H1 (cell line): ENCODE results near the gene ACAP3. TPM values are rescaled to one million over a fixed set of nuclear protein-coding genes. Genes with fewer than 3 reads are reported as not detected.

Experiments used
- CTCF ChIA-PET: fragments of 300-600 bp; sonication (Branson Sonifier 250); formaldehyde crosslinking; loops from one replicate; lab custom pipeline; 2021; ENCODE audit not compliant: partially characterized antibody; lab: Charles Lee
- POLR2A ChIA-PET: fragments of 300-600 bp; sonication (Branson Sonifier 250); formaldehyde crosslinking; loops from one replicate; lab custom pipeline; 2021; ENCODE audit warnings: inconsistent platforms; ENCODE audit not compliant: partially characterized antibody; lab: Charles Lee
- DNase-seq, 2 experiments: peaks; one replicate each; pipeline versions ENCODE4 v3.0.0 to v3.0.0-alpha.2; 2010 to 2022; ENCODE audit warnings: low spot score in 2 of 2, low read depth in 1 of 2, mixed read lengths in 1 of 2
- FAIRE-seq: peaks from 2 replicates; lab custom pipeline; 2011; peaks lifted over from hg19 to GRCh38; lab: Jason Lieb, UNC
- H2AFZ ChIP-seq: 2 replicates; pipeline ENCODE4 v1.8.1; 2012; ENCODE audit warnings: low read length, inconsistent platforms
- H2AK5ac ChIP-seq: 2 replicates; pipeline ENCODE4 v1.6.1; 2013; ENCODE audit warnings: low read depth, low read length
- H2BK120ac ChIP-seq: replicated peaks from 2 replicates; pipeline ENCODE3; 2013; ENCODE audit warnings: low read depth, low read length, inconsistent platforms
- H2BK12ac ChIP-seq: 2 replicates; pipeline ENCODE4 v1.6.1; 2013; ENCODE audit warnings: low read depth, low read length
- H2BK15ac ChIP-seq: 2 replicates; pipeline ENCODE4 v1.6.1; 2013; ENCODE audit warnings: low read length
- H2BK20ac ChIP-seq: 2 replicates; pipeline ENCODE4 v1.6.1; 2013; ENCODE audit warnings: low read length
- H2BK5ac ChIP-seq: 2 replicates; pipeline ENCODE4 v1.6.1; 2013; ENCODE audit warnings: low read depth, low read length
- H3K14ac ChIP-seq: 2 replicates; pipeline ENCODE4 v1.6.1; 2013; ENCODE audit warnings: inconsistent platforms; ENCODE audit not compliant: insufficient read length
- H3K18ac ChIP-seq: 2 replicates; pipeline ENCODE4 v1.6.1; 2013; ENCODE audit warnings: low read length; ENCODE audit errors: extremely low read depth
- H3K23ac ChIP-seq: 2 replicates; pipeline ENCODE4 v1.6.1; 2013; ENCODE audit warnings: inconsistent platforms; ENCODE audit not compliant: insufficient read length
- H3K23me2 ChIP-seq: 2 replicates; pipeline ENCODE4 v1.6.1; 2013; ENCODE audit warnings: low read depth, low read length
- H3K27ac ChIP-seq: 2 replicates; pipeline ENCODE4 v1.6.1; 2011; ENCODE audit warnings: low read depth, low read length, inconsistent platforms
- H3K27me3 ChIP-seq, 4 experiments: replicated peaks in 1 of 4; 1 replicate in 1 of 4; 2 replicates in 3 of 4; pipeline versions ENCODE4 v1.6.1 to v1.8.1; 2011 to 2013; ENCODE audit warnings: low read length in 3 of 4, mild to moderate bottlenecking in 3 of 4, inconsistent platforms in 2 of 4, mixed read lengths in 2 of 4, moderate library complexity in 1 of 4; ENCODE audit not compliant: control insufficient read depth in 3 of 4, insufficient read depth in 3 of 4; ENCODE audit errors: extremely low read depth in 1 of 4
- H3K36me3 ChIP-seq, 4 experiments: 2 replicates each; pipeline versions ENCODE4 v1.6.1 to v1.8.1; 2011 to 2013; ENCODE audit warnings: mild to moderate bottlenecking in 4 of 4, low read length in 3 of 4, moderate library complexity in 2 of 4, control low read depth in 1 of 4, inconsistent platforms in 1 of 4; ENCODE audit not compliant: insufficient read depth in 4 of 4, control insufficient read depth in 2 of 4
- H3K4ac ChIP-seq: replicated peaks from 2 replicates; pipeline ENCODE3; 2013; ENCODE audit warnings: low read length, low read depth, mixed read lengths, inconsistent platforms; ENCODE audit not compliant: insufficient read length
- H3K4me1 ChIP-seq, 4 experiments: replicated peaks in 1 of 4; 1 replicate in 1 of 4; 2 replicates in 3 of 4; pipeline versions ENCODE4 v1.6.1 to v1.8.1; 2011 to 2013; ENCODE audit warnings: low read length in 3 of 4, inconsistent platforms in 2 of 4, mixed read lengths in 1 of 4; ENCODE audit not compliant: insufficient read depth in 4 of 4, control insufficient read depth in 3 of 4
- H3K4me2 ChIP-seq, 2 experiments: 2 replicates each; pipeline versions ENCODE4 v1.6.1 to v1.8.1; 2011 to 2013; ENCODE audit warnings: low read depth in 2 of 2, low read length in 2 of 2, control low read depth in 1 of 2, inconsistent platforms in 1 of 2, mild to moderate bottlenecking in 1 of 2; ENCODE audit not compliant: insufficient read depth in 1 of 2
- H3K4me3 ChIP-seq, 4 experiments: fragments of 200-600, 300-600 bp in 1 of 4; sonication (generic), shearing (Covaris generic), sonication (Bioruptor Twin) in 1 of 4; 2 replicates each; pipeline versions ENCODE4 v1.5.1 to v1.8.1; 2011 to 2016; ENCODE audit warnings: low read length in 4 of 4, low read depth in 3 of 4, control low read depth in 2 of 4, inconsistent platforms in 2 of 4, mild to moderate bottlenecking in 2 of 4, mixed read lengths in 1 of 4, moderate library complexity in 1 of 4; ENCODE audit not compliant: insufficient read depth in 2 of 4; ENCODE audit errors: extremely low read depth in 1 of 4
- H3K56ac ChIP-seq: replicated peaks from 2 replicates; pipeline ENCODE3; 2013; ENCODE audit warnings: low read depth, mild to moderate bottlenecking, mixed read lengths, low read length, inconsistent platforms; ENCODE audit not compliant: insufficient read length
- H3K79me1 ChIP-seq: 2 replicates; pipeline ENCODE4 v1.6.1; 2013; ENCODE audit warnings: low read depth, low read length, control low read depth
- H3K79me2 ChIP-seq, 2 experiments: 2 replicates each; pipeline versions ENCODE4 v1.6.1 to v1.8.1; 2012 to 2013; ENCODE audit warnings: low read length in 2 of 2, mild to moderate bottlenecking in 2 of 2, inconsistent platforms in 1 of 2; ENCODE audit not compliant: insufficient read depth in 2 of 2, control insufficient read depth in 1 of 2
- H3K9ac ChIP-seq, 4 experiments: replicated peaks in 1 of 4; 1 replicate in 1 of 4; 2 replicates in 3 of 4; pipeline versions ENCODE4 v1.6.1 to v1.8.1; 2011 to 2013; ENCODE audit warnings: low read depth in 3 of 4, low read length in 3 of 4, control low read depth in 2 of 4, mild to moderate bottlenecking in 2 of 4, moderate library complexity in 2 of 4, inconsistent platforms in 1 of 4; ENCODE audit errors: extremely low read depth in 1 of 4
- H3K9me3 ChIP-seq, 2 experiments: 2 replicates each; pipeline versions ENCODE4 v1.6.1 to v1.8.1; 2012 to 2013; ENCODE audit warnings: mild to moderate bottlenecking in 2 of 2, moderate library complexity in 2 of 2, control low read depth in 1 of 2, inconsistent platforms in 1 of 2, low read depth in 1 of 2, low read length in 1 of 2, mixed read lengths in 1 of 2; ENCODE audit not compliant: insufficient read depth in 2 of 2
- H4K20me1 ChIP-seq, 2 experiments: replicated peaks in 1 of 2; 2 replicates each; pipeline versions ENCODE3 to v1.8.1; 2011 to 2013; ENCODE audit warnings: inconsistent platforms in 2 of 2, low read length in 2 of 2, mild to moderate bottlenecking in 1 of 2; ENCODE audit not compliant: insufficient read depth in 2 of 2, control insufficient read depth in 1 of 2
- H4K5ac ChIP-seq: 2 replicates; pipeline ENCODE4 v1.6.1; 2013; ENCODE audit warnings: low read length, low read depth, mixed read lengths, inconsistent platforms; ENCODE audit not compliant: insufficient read length
- H4K8ac ChIP-seq: 2 replicates; pipeline ENCODE4 v1.8.0; 2013; ENCODE audit warnings: mild to moderate bottlenecking, moderate library complexity, low read length, inconsistent platforms; ENCODE audit not compliant: insufficient read depth; ENCODE audit errors: extremely low read depth
- H4K91ac ChIP-seq: replicated peaks from 2 replicates; pipeline ENCODE3; 2013; ENCODE audit warnings: low read length, mixed read lengths, inconsistent platforms; ENCODE audit not compliant: insufficient read length
- CTCF ChIP-seq, 3 experiments: IDR thresholded peaks; 1 replicate in 2 of 3; 2 replicates in 1 of 3; pipeline versions ENCODE4 v1.5.1 to v1.6.1; 2011; ENCODE audit warnings: low read length in 3 of 3, mild to moderate bottlenecking in 3 of 3, inconsistent platforms in 2 of 3, low read depth in 1 of 3, moderate library complexity in 1 of 3; ENCODE audit not compliant: insufficient read depth in 1 of 3; ENCODE audit errors: control extremely low read depth in 1 of 3
- JUND ChIP-seq: IDR thresholded peaks from 2 replicates; pipeline ENCODE4 v1.6.1; 2011; ENCODE audit warnings: mild to moderate bottlenecking, improper control_type of control experiment, low read length
- RAD21 ChIP-seq, 2 experiments: IDR thresholded peaks in 1 of 2; conservative IDR thresholded peaks in 1 of 2; 2 replicates each; pipeline ENCODE4 v1.6.1; 2011; ENCODE audit warnings: low read depth in 2 of 2, low read length in 2 of 2, improper control_type of control experiment in 1 of 2, inconsistent platforms in 1 of 2, mild to moderate bottlenecking in 1 of 2, moderate library complexity in 1 of 2
- SAP30 ChIP-seq: fragments of 300-600 bp; sonication (generic); IDR thresholded peaks from 2 replicates; pipeline ENCODE4 v1.7.1; 2012; ENCODE audit warnings: low read length, moderate library complexity, mild to moderate bottlenecking, inconsistent platforms; ENCODE audit not compliant: insufficient read depth, insufficient replicate concordance
- SP1 ChIP-seq: IDR thresholded peaks from 2 replicates; pipeline ENCODE4 v1.6.1; 2011; ENCODE audit warnings: low read depth, low read length
- SRF ChIP-seq: IDR thresholded peaks from 2 replicates; pipeline ENCODE4 v1.6.1; 2011; ENCODE audit warnings: mild to moderate bottlenecking, low read depth, low read length, moderate library complexity
- SUZ12 ChIP-seq: fragments of 200-600 bp; sonication (generic); IDR thresholded peaks from 2 replicates; pipeline ENCODE4 v1.6.1; 2012; ENCODE audit warnings: mild to moderate bottlenecking, inconsistent platforms, low read length, moderate library complexity, mixed read lengths
- TBP ChIP-seq: IDR thresholded peaks from 2 replicates; pipeline ENCODE4 v1.6.1; 2011; ENCODE audit warnings: low read depth, low read length, improper control_type of control experiment
- YY1 ChIP-seq: IDR thresholded peaks from 2 replicates; pipeline ENCODE4 v1.6.1; 2011; ENCODE audit warnings: low read depth, mild to moderate bottlenecking, low read length
- WGBS, 2 experiments: shearing (Covaris generic) in 1 of 2; methylation state at CpG; one replicate each; pipeline versions ENCODE4 v1.1.6 to v1.1.7; 2013 to 2015; ENCODE audit warnings: low lambda C conversion rate in 2 of 2, mixed read lengths in 2 of 2, inconsistent platforms in 1 of 2, low coverage in 1 of 2, missing lambda C conversion rate in 1 of 2; ENCODE audit not compliant: insufficient replicate concordance in 2 of 2, insufficient coverage in 1 of 2, insufficient read length in 1 of 2; ENCODE audit errors: extremely low coverage in 1 of 2, missing lambda C conversion rate in 1 of 2; 5-methylcytosine and 5-hydroxymethylcytosine counted together
- polyA plus RNA-seq, 7 experiments: library from polyadenylated mRNA; depleted of rRNA in 3 of 7; stranded (reverse) in 5 of 7; unstranded in 2 of 7; fragments of >200 nt in 5 of 7; fragments of 200-250 nt in 2 of 7; gene quantifications; 1 replicate in 5 of 7; 2 replicates in 1 of 7; 4 replicates in 1 of 7; pipeline versions ENCODE4 v1.2.1 to v1.2.3, GENCODE V29; 2011 to 2013; ENCODE audit warnings: missing spikeins in 2 of 7, mixed read lengths in 2 of 7
- total RNA-seq: library from RNA; stranded (reverse); fragmentation: NEBNext Ultra II Directional; extraction: Animal tissue kit (Norgen Biotek cat#: 25700); gene quantifications from 2 replicates; pipeline ENCODE4 v1.2.1, GENCODE V29; 2021

ACAP3 gene
- total and polyA plus RNA-seq, 2 of the 8 experiments (the other 6 are each of a cell fraction or from before 2014, with no cell fraction given) = 14.8 to 28.3 TPM

- Histone ChIP-seq H2BK20ac (no peak overlapping the region), H4K8ac (no peak overlapping the region), H3K18ac (no peak overlapping the region; the same call in 1 of the 2 replicates), H2BK120ac (no peak overlapping the region), H2BK15ac (no peak overlapping the region), H2AK5ac (no peak overlapping the region; the same call in 1 of the 2 replicates), H2BK5ac (peak overlapping the region; percentile 78; the same call in 1 of the 2 replicates), H3K23me2 (peaks cover 21% of the 10 kb centered on the region; the same call in 1 of the 2 replicates), H3K79me1 (peaks cover 4% of the 10 kb centered on the region; the same call in 1 of the 2 replicates), H2AFZ (no peak overlapping the region), H3K9ac (no peak overlapping the region), H3K4me3 (peak overlapping the region in 2 of 4 experiments; percentile 65 to 91; a peak in 3 of 8 replicates), H3K56ac (no peak overlapping the region), H3K36me3 (peaks cover 0 to 7% (median 4%) of the 10 kb centered on the region in 4 experiments; a peak in 4 of 8 replicates), H3K9me3 (no peaks in the 10 kb centered on the region), H4K91ac (peak overlapping the region; percentile 56), H2BK12ac (peak overlapping the region; percentile 10; the same call in 1 of the 2 replicates), H3K4me2 (peak overlapping the region; percentile 66 to 95; a peak in 3 of 4 replicates), H3K4me1 (peaks cover 0 to 40% (median 31%) of the 10 kb centered on the region in 4 experiments; a peak in 6 of 7 replicates), H3K14ac (no peak overlapping the region), H4K5ac (no peak overlapping the region), H3K27me3 (peaks cover 0 to 4% (median 1%) of the 10 kb centered on the region in 4 experiments; a peak in 1 of 7 replicates), H3K79me2 (peaks cover 0 to 6% of the 10 kb centered on the region in 2 experiments; a peak in 1 of 4 replicates), H3K27ac (no peak overlapping the region), H3K4ac (no peak overlapping the region), H4K20me1 (peaks cover 0 to 24% of the 10 kb centered on the region in 2 experiments), H3K23ac (no peak overlapping the region)
- WGBS, 2 experiments = 71% methylated on average over 10 of the region's 11 CpGs; no CpG with 5 or more reads in 1 of the 2 experiments
- DNase-seq (no peak), FAIRE-seq (no peak)
- POLR2A ChIA-PET = interaction anchor here (0.5 to 1.5 kb wide), 4 partner anchors 11 to 47 kb away, joined by 3 to 5 read pairs (median 4); no protein-coding TSS in a partner anchor
- CTCF ChIA-PET = interaction anchor here (1.3 kb wide), 1 partner anchor 41 kb away, joined by 3 read pairs; no protein-coding TSS in a partner anchor
- peak in 2 of 3 experiments; percentile 31 to 52; a peak in 3 of 4 replicates for TF ChIP-seq CTCF (IDR thresholded peaks at IDR 0.05; ENCODE audit: control extremely low read depth in 1 of 3, insufficient read depth in 1 of 3, low read depth in 1 of 3, low read length in 3 of 3)
- TF ChIP-seq JUND = no peak
- TF ChIP-seq SUZ12 = no peak
- TF ChIP-seq RAD21 (IDR thresholded peaks at IDR 0.05 in 1 of 2, conservative IDR thresholded peaks at IDR 0.05 in 1 of 2; ENCODE audit: low read depth in 2 of 2, low read length in 2 of 2) = peak; percentile 14 to 39; a peak in 3 of 4 replicates
- no peak for TF ChIP-seq SP1
- no peak for TF ChIP-seq SAP30
- TF ChIP-seq SRF = no peak
- TF ChIP-seq TBP = no peak
- no peak for TF ChIP-seq YY1
Observed at GRCh38 chr1:1306070-1306660, 1.6 kb downstream of the ACAP3 start.
